Measurements from ENCODE around the gene SERPINB8. TPM values are rescaled to one million over a fixed set of nuclear protein-coding genes. Genes with fewer than 3 reads are reported as not detected.
"Not testable (repeated sequence)": the region's sequence is repeated elsewhere in the genome, so short reads cannot be mapped to it uniquely, and the experiment has no call there.

The SERPINB8 gene
- total RNA-seq, 4 donors from 2014 or later: 6.2 to 18.4 (median 11.1) TPM

DNA sequence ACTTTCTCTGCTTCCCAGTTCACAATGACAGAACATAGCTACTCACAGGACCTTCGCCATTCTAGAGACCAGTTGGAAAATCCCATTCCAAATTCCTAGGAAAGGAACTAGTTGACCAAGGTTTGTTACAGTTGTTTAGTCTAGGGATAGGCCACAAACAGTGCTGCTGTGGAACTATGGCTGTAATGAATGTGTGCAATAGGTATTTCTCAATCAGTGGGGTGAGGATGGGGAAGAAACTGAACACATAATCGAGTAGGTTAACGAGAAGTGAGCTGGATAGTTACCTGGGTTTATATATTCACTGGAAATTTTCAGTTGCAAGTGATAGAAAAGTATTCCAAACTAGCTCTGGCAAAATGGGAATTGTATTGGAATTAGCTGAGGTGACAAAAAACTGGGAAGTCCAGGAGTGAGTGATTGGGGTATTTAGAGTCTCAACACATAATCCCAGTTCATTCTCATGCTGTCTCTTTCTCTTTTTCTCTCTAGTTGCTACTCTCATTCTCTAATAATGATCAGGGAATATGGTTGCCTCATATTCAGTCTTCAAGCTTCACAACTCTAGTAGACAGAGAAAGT lies 39.0 kb upstream of the SERPINB8 start:
- Histone ChIP-seq H3K4me3 (no peak overlapping the region), H3K27me3 (peaks cover 0 to under 1% (median 0%) of the 10 kb centered on the region in 4 donors), H3K27ac (replicated peaks in 1 of 4) (no peak overlapping the region), H3K36me3 (no peaks in the 10 kb centered on the region), H3K4me1 (peaks cover 0 to under 1% (median under 1%) of the 10 kb centered on the region in 4 donors), H3K9me3 (no peaks in the 10 kb centered on the region)
- intact Hi-C loops (cut with DNase I): no loop called here
- TF ChIP-seq, protein P1, sequence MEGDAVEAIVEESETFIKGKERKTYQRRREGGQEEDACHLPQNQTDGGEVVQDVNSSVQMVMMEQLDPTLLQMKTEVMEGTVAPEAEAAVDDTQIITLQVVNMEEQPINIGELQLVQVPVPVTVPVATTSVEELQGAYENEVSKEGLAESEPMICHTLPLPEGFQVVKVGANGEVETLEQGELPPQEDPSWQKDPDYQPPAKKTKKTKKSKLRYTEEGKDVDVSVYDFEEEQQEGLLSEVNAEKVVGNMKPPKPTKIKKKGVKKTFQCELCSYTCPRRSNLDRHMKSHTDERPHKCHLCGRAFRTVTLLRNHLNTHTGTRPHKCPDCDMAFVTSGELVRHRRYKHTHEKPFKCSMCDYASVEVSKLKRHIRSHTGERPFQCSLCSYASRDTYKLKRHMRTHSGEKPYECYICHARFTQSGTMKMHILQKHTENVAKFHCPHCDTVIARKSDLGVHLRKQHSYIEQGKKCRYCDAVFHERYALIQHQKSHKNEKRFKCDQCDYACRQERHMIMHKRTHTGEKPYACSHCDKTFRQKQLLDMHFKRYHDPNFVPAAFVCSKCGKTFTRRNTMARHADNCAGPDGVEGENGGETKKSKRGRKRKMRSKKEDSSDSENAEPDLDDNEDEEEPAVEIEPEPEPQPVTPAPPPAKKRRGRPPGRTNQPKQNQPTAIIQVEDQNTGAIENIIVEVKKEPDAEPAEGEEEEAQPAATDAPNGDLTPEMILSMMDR (IDR thresholded peaks at IDR 0.05): no peak
- TF ChIP-seq POLR2AphosphoS5 (IDR thresholded peaks at IDR 0.05) (no peak), EP300 (IDR thresholded peaks at IDR 0.05) (no peak), POLR2A (IDR thresholded peaks at IDR 0.05; ENCODE audit: low read depth) (no peak)
- 79% methylated on average over 3 of the region's 3 CpGs for WGBS
- DNase-seq (ENCODE audit: extremely low spot score): no peak

DNA sequence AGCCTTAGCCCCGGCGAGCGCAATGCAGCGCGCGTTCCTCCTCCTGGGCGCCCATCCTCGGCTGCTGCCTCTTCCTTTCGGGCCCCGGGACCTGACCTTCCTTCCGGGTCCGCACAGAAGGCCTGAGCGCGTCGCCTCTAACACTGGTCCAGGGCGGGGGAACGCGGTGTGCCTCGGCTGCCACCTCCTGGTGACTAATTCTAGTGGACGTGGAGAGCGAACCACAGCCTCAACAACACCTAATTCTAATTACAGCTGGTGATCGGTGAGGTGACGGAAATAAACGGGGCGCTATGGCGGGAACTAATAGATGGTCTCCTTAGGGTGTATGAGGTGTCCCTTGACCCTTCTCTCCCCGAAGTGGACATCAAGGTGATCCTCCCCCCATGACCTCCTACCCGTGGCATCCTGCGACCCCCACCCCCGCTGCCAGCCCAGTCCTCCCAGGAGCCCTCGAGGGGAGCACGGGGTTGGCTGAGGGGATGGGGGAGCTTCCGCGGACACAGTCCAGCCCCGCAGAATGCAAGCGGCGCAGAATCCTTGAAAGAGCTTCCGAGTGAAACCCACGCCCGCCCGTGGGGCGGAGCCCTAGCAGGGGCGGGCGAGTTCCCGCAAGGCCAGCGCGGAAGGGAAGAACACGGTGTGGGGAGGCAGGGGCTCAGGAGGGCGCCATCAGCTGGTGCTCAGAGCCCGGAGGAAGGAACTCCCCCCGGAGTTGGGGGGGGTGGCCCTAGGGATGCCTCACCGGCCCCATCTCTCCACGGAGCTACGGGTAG lies 33.5 kb upstream of the SERPINB8 start:
- Histone ChIP-seq H3K9me3 (no peaks in the 10 kb centered on the region), H3K4me1 (peaks cover 5 to 12% (median 11%) of the 10 kb centered on the region in 4 donors), H3K27ac (replicated peaks in 1 of 4) (no peak overlapping the region), H3K4me3 (peak overlapping the region; percentile 54 to 60 (median 54)), H3K27me3 (peaks cover 0 to 41% (median 2%) of the 10 kb centered on the region in 4 donors), H3K36me3 (no peaks in the 10 kb centered on the region)
- intact Hi-C loops (cut with DNase I): loop anchor here (2.0 to 5.0 kb wide), 2 partner anchors 114 to 416 kb away; no protein-coding TSS in a partner anchor
- 4% methylated on average over 26 of the region's 54 CpGs for WGBS
- no peak for TF ChIP-seq EP300 (IDR thresholded peaks at IDR 0.05)
- peak in 1 of 2 donors; percentile 14 for TF ChIP-seq POLR2AphosphoS5 (IDR thresholded peaks at IDR 0.05)
- TF ChIP-seq, protein P1 (IDR thresholded peaks at IDR 0.05): peak; percentile 62 to 72 (median 67)
- DNase-seq (ENCODE audit: extremely low spot score): peak; percentile 94

DNA sequence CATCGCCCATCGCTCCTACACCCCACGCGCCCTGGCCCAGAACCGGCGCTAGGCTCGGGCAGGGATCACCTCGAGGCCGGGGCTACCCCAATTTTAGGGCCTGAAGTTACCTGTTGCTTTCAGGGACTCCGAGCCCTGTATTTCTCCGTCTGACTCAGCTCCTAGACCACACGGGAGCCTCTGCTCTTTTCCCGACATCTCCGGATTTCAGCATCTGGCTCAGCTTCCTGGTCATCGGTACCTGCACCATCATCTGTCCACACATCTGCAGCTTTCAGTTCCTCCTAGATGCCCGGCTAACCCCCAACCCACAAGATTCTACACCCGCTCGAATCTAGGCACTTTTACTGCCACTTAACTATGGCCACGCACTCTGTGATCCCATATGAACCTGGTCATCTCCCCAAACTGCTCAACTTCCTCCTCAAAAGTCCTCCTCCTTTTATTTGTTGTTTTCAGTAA lies 32.9 kb upstream of the SERPINB8 start:
- Histone ChIP-seq H3K27ac (replicated peaks in 1 of 4) (no peak overlapping the region), H3K9me3 (no peaks in the 10 kb centered on the region), H3K27me3 (peaks cover 0 to 43% (median 2%) of the 10 kb centered on the region in 4 donors), H3K36me3 (no peaks in the 10 kb centered on the region), H3K4me3 (peak overlapping the region; percentile 54 to 60 (median 54)), H3K4me1 (peaks cover 5 to 12% (median 11%) of the 10 kb centered on the region in 4 donors)
- TF ChIP-seq EP300 (IDR thresholded peaks at IDR 0.05) (no peak), POLR2AphosphoS5 (IDR thresholded peaks at IDR 0.05) (no peak), POLR2A (IDR thresholded peaks at IDR 0.05; ENCODE audit: low read depth) (no peak)
- TF ChIP-seq, protein P1 (IDR thresholded peaks at IDR 0.05): no peak
- intact Hi-C loops (cut with DNase I): loop anchor here (2.0 to 5.0 kb wide), 2 partner anchors 115 to 416 kb away; no protein-coding TSS in a partner anchor
- DNase-seq (ENCODE audit: extremely low spot score): no peak
- WGBS: 42% methylated on average over 19 of the region's 19 CpGs

DNA sequence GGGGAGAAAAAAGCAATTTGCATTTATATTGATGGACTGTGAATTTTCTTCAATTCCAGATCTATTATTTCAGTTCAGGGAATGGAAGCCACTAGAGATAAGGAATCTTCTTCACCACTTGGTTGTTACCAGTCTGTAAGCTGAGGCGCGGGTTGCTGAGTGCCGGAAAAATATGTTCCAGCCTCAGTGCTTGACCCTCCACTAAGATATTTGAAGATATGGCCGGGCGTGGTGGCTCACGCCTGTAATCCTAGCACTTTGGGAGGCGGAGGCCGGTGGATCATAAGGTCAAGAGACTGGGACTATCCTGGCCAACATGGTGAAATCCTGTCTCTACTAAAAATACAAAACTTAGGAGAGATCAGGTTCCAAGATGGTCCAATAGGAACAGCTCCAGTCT lies 29.9 kb upstream of the SERPINB8 start:
- H3K4me3 ChIP-seq: no peak overlapping the region
- no peaks in the 10 kb centered on the region for H3K36me3 ChIP-seq
- H3K9me3 ChIP-seq: no peaks in the 10 kb centered on the region
- TF ChIP-seq POLR2AphosphoS5 (IDR thresholded peaks at IDR 0.05): no peak
- TF ChIP-seq POLR2A (IDR thresholded peaks at IDR 0.05; ENCODE audit: low read depth): no peak
- TF ChIP-seq, protein P1 (IDR thresholded peaks at IDR 0.05): no peak
- TF ChIP-seq EP300 (IDR thresholded peaks at IDR 0.05): no peak
- no peak overlapping the region for H3K27ac ChIP-seq (replicated peaks in 1 of 4)
- H3K27me3 ChIP-seq: peaks cover 0 to 57% (median 2%) of the 10 kb centered on the region in 4 donors
- intact Hi-C loops (cut with DNase I): loop anchor here (10.0 kb wide), 1 partner anchor 55 kb away; no protein-coding TSS in a partner anchor
- peaks cover 5 to 12% (median 11%) of the 10 kb centered on the region in 4 donors for H3K4me1 ChIP-seq
- no peak for DNase-seq (ENCODE audit: extremely low spot score)
- 96% methylated on average over 8 of the region's 8 CpGs for WGBS

DNA sequence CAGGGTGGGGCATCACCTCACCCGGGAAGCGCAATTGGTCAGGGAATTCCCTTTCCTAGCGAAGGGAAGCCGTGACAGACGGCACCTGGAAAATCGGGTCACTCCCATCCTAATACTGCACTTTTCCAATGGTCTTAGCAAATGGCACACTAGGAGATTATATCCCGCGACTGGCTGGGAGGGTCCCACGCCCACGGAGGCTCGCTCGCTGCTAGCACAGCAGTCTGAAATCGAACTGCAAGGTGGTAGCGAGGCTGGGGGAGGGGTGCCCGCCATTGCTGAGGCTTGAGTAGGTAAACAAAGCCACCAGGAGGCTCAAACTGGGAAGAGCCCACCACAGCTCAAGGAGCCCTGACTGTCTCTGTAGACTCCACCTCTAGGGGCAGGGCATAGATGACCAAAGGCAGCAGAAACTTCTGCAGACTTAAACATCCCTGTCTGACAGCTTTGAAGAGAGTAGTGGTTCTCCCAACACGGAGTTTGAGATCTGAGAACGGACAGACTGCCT lies 29.3 kb upstream of the SERPINB8 start:
- not testable (repeated sequence) for H3K27ac ChIP-seq (replicated peaks in 1 of 4)

More for the DNA sequence above, 29.3 kb upstream of the SERPINB8 start:
- H3K4me3 ChIP-seq; H3K36me3 ChIP-seq; DNase-seq (ENCODE audit: extremely low spot score); H3K9me3 ChIP-seq: not testable (repeated sequence)
- intact Hi-C loops (cut with DNase I): loop anchor here (10.0 kb wide), 1 partner anchor 54 kb away; no protein-coding TSS in a partner anchor
- H3K4me1 ChIP-seq: peaks cover 5 to 12% (median 11%) of the 10 kb centered on the region in 4 donors
- WGBS: 91% methylated on average over 15 of the region's 17 CpGs
- peaks cover 0 to 62% (median 2%) of the 10 kb centered on the region in 4 donors for H3K27me3 ChIP-seq
